Measurements from ENCODE around the gene RUSC2.
"Not testable (repeated sequence)": the region's sequence is repeated elsewhere in the genome, so short reads cannot be mapped to it uniquely, and the experiment has no call there.

RUSC2 gene

GRCh38 chr9:35489313-35490154 lies at the start of gene RUSC2:
RUSC2 (plus strand) TSS chr9:35490111; CDS start chr9:35546522, 56,411 bp downstream.
- peak; percentile 94 for DNase-seq (ENCODE audit: low spot score)

- no peak for DNase-seq (ENCODE audit: low spot score)
Measured at GRCh38 chr9:35446012-35446411, 43.9 kb upstream of the RUSC2 start.

GRCh38 chr9:35448496-35448895 lies 41.4 kb upstream of the RUSC2 start:
- DNase-seq (ENCODE audit: low spot score) = no peak

- DNase-seq (ENCODE audit: low spot score) = no peak
Measured at GRCh38 chr9:35452481-35452880, 37.4 kb upstream of the RUSC2 start.

- no peak for DNase-seq (ENCODE audit: low spot score)
Measured at GRCh38 chr9:35453786-35454185, 36.1 kb upstream of the RUSC2 start.

GRCh38 chr9:35464141-35465025 lies 25.5 kb upstream of the RUSC2 start:
- DNase-seq (ENCODE audit: low spot score) = no peak

GRCh38 chr9:35470340-35470739 lies 19.6 kb upstream of the RUSC2 start:
- DNase-seq (ENCODE audit: low spot score) = no peak

- no peak for DNase-seq (ENCODE audit: low spot score)
Measured at GRCh38 chr9:35470894-35471293, 19.0 kb upstream of the RUSC2 start.

GRCh38 chr9:35476596-35476995 lies 13.3 kb upstream of the RUSC2 start:
- no peak for DNase-seq (ENCODE audit: low spot score)

GRCh38 chr9:35477211-35477855 lies 12.6 kb upstream of the RUSC2 start:
- peak; percentile 84 for DNase-seq (ENCODE audit: low spot score)

GRCh38 chr9:35478871-35479270 lies 11.0 kb upstream of the RUSC2 start:
- DNase-seq (ENCODE audit: low spot score) = no peak

GRCh38 chr9:35481347-35481975 lies 8.4 kb upstream of the RUSC2 start:
- DNase-seq (ENCODE audit: low spot score) = peak; percentile 68

- DNase-seq (ENCODE audit: low spot score) = no peak
Measured at GRCh38 chr9:35482071-35482470, 7.8 kb upstream of the RUSC2 start.

- peak; percentile 48 for DNase-seq (ENCODE audit: low spot score)
Measured at GRCh38 chr9:35484406-35484805, 5.5 kb upstream of the RUSC2 start.

- no peak for DNase-seq (ENCODE audit: low spot score)
Measured at GRCh38 chr9:35487081-35487480, 2.8 kb upstream of the RUSC2 start.

GRCh38 chr9:35488021-35488420 lies 1.9 kb upstream of the RUSC2 start:
- no peak for DNase-seq (ENCODE audit: low spot score)

GRCh38 chr9:35488566-35489312 lies 1.2 kb upstream of the RUSC2 start:
- DNase-seq (ENCODE audit: low spot score) = no peak

GRCh38 chr9:35490155-35490909 lies 421 bp downstream of the RUSC2 start:
- DNase-seq (ENCODE audit: low spot score) = no peak

- DNase-seq (ENCODE audit: low spot score) = peak; percentile 52
Measured at GRCh38 chr9:35490910-35491465, 1.1 kb downstream of the RUSC2 start.

GRCh38 chr9:35493119-35493518 lies 3.2 kb downstream of the RUSC2 start:
- not testable (repeated sequence) for DNase-seq (ENCODE audit: low spot score)

All from RKO (cell line).